Astrocyte (in vitro differentiated cells and primary cell): ENCODE measurements around the gene CACNA1B.

ENCODE experiments used
- EZH2 ChIP-seq: IDR thresholded peaks from 2 replicates; pipeline ENCODE4 v1.6.1; 2012; ENCODE audit warnings: mild to moderate bottlenecking, low read length, inconsistent platforms; ENCODE audit not compliant: insufficient read depth
- TF ChIP-seq, protein P1 (sequence below): IDR thresholded peaks from 2 replicates; pipeline ENCODE4 v1.5.1; 2011; ENCODE audit warnings: low read depth, mild to moderate bottlenecking, inconsistent platforms, low read length, moderate library complexity; ENCODE audit not compliant: insufficient read depth

DNA sequence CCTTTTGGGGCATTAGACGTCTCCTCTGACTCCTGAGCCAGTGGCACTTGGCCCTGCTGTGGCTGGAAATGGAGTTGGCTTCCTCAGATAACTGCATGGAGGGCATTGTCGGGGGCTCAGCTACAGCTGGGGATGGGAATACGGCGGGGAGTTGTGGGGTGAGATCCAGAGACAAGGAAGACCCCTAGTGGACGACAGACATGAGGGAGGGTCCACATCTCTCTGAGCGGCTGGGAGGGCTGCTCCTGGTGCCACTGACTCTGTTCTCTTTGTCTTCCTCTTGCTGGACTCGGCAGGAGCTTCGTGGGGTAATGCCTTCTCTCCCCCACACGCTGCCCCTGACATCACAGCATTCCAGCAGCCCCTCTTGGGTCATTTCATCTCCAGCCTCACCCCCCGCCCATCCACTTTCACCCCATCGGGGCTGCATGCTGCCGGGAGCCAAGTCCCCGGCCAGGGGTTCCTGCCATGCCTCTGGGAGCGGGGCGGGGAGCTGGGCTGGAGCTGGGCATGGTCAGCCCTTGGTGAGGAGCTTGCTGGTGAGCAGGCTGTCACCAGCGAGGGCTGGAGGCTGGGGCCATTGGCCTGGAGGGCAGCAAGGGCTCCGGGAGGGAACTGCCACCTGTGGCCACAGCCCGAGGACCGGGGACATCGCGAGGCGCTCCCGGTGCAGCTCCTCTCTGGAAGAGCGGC is 172.3 kb downstream of the CACNA1B start:
- TF ChIP-seq, protein P1, sequence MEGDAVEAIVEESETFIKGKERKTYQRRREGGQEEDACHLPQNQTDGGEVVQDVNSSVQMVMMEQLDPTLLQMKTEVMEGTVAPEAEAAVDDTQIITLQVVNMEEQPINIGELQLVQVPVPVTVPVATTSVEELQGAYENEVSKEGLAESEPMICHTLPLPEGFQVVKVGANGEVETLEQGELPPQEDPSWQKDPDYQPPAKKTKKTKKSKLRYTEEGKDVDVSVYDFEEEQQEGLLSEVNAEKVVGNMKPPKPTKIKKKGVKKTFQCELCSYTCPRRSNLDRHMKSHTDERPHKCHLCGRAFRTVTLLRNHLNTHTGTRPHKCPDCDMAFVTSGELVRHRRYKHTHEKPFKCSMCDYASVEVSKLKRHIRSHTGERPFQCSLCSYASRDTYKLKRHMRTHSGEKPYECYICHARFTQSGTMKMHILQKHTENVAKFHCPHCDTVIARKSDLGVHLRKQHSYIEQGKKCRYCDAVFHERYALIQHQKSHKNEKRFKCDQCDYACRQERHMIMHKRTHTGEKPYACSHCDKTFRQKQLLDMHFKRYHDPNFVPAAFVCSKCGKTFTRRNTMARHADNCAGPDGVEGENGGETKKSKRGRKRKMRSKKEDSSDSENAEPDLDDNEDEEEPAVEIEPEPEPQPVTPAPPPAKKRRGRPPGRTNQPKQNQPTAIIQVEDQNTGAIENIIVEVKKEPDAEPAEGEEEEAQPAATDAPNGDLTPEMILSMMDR: no peak
- TF ChIP-seq EZH2: no peak
